GM19455 (cell line): ENCODE results near the gene ZGLP1.

Source experiments
- ATAC-seq: cut with Tn5 transposase; IDR thresholded peaks from one replicate; pipeline ENCODE4 v1.9.1; 2021; ENCODE audit not compliant: unreplicated experiment

Gene ZGLP1

DNA sequence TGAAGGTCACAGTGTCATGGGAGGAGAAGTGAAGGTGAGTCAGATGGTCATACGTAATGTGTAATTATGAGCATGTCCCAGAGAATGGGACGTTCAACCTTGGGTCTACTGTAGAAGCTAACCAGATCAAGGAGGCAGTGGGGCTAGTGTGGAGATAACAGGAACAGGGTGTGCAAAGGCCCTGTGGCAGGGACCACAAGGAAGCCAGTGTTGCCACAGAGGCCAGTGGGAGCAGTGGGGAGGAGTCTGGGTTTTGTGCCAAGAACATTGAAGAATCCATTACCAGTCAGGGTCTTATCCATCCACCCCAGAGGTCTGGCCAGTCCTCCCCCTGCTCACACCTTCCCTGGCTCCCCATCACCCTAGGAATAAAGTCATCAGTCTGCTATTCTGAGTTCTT lies 54.3 kb downstream of the ZGLP1 start:
- no peak for ATAC-seq
